HG03175 (cell line): ENCODE results near the gene AGMO.

Experiments
- ATAC-seq: cut with Tn5 transposase; IDR thresholded peaks from one replicate; pipeline ENCODE4 v1.9.1; 2021; ENCODE audit warnings: mild to moderate bottlenecking, moderate library complexity; ENCODE audit not compliant: unreplicated experiment

AGMO gene

DNA sequence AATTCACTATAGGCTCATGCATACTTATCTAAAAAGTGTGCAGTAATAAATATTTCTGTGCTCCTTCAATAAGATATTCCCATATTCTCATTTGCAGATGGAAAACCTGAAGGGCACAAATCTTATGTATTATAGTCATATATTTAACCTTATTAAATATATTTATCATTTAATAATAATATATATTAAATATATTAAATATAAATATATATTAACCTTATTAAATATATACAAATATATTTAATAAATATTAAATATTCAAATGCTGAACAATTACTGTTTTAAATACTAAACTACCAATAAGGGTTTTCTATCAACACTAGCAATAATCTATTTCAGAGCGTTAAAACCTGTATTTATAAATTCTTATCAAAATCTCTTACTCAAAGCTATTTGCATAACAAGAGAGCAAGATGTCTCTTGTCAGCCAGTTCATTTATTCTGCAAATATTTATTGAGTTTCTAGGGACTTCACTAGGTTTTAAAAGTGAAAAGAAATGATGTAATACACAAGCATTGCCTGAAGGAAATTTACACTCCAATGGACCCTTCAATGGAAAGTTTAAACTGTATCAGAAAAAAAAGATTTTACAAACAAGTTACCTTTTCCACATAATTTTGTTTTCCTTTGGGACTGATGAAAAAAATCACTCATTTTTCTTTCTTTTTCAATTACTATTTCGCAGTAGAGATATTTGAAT, 159.2 kb downstream of the AGMO start:
- ATAC-seq: no peak

GRCh38 chr7:15400440-15400839, 161.4 kb downstream of the AGMO start:
- no peak for ATAC-seq

DNA sequence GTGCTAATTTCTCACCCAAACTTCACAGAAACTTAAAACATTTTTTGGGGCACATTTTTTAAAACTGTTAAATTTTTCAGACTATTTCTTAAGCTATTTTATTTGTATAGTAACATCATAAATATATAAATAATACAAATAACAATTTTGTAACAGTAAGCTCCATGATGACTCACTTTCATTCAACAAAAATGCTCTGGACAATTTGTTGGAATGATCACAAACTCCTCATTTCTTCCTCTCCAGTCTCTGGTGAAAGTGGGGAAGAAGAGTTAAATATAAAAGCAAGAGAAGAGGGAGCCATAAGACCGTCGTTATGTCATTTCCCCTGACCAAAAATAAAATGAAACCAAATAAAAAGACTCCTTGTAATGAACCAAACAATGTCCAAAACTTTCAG, 162.4 kb downstream of the AGMO start:
- no peak for ATAC-seq

GRCh38 chr7:15397922-15398760, 163.7 kb downstream of the AGMO start:
- no peak for ATAC-seq

DNA sequence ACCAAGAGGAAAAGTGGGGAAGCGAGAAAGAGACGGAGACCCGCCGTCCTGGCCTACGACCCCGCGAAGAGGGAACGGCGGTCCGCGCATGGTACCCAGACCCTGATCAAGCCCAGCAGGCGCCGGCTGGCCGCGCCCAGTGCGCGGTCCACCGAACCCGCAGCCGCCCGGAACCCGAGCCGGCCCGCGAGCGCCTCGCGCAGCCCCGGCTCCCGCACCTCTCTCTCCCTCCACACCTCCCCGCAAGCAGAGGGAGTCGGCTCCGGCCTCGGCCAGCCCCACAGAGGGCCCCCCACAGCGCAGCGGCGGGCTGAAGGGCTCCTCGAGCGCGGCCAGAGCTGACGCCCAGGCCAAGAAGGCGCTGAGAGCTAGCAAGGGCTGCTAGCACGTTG, 164.7 kb downstream of the AGMO start:
- no peak for ATAC-seq

- no peak for ATAC-seq
Observed at GRCh38 chr7:15396210-15397158, 165.3 kb downstream of the AGMO start.

GRCh38 chr7:15389073-15389472, 172.7 kb downstream of the AGMO start:
- no peak for ATAC-seq

GRCh38 chr7:15378494-15379145, 183.2 kb downstream of the AGMO start:
- ATAC-seq: no peak

DNA sequence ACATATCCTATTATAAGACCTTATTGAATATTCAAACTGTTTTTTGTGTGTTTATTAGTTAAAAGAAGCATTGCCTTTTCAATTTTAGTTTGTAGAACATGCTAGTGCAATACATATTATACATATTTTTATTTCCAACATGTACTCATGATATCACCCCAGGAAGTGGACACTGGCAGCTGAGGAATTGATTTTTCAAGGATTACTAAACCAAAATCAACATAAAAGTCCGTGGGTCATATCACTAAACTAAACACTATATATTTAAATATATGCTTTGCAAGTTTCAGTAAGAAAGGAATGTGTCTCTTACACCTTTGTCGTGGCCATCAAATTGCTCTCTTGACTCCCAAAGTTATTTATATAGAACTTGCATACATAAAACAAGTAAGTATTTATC, 185.2 kb downstream of the AGMO start:
- no peak for ATAC-seq

DNA sequence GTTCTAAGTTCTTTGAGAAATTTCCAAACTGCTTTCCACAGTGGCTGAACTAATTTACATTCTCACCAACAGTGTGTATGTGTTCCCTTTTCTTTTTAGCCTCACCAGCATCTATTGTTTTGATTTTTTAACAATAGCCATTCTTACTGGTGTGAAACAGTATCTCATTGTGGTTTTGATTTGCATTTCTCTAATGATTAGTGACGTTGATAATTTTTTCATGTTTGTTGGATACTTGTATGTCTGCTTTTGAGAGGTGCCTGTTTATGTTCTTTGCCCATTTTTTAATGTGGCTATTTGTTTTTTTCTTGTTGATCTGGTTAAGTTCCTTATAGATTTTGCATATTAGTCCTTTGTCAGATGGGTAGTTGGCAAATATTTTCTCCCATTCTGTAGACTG, 191.4 kb downstream of the AGMO start:
- ATAC-seq: no peak

- ATAC-seq: no peak
Observed at GRCh38 chr7:15368653-15369052, 193.2 kb downstream of the AGMO start.

DNA sequence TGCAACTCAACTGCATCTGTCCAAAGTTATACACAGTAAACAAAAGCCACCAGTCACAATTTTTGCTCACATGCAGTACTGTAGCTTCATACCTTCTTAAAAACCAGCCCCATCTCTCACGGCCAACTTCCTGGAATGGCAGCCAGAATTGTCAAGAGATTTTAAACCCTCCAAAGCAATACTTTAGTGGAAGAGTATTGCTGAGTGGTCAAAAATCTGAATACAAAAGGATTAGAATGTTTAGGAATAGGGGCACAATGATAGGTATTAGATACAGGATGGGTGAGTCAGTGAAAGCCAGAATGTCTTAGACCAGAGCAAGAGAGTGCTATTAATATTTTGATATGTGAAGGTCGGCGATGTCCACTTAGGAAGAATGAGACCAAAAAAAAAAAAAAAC, 193.9 kb downstream of the AGMO start:
- ATAC-seq: no peak

- ATAC-seq: no peak
Observed at GRCh38 chr7:15358112-15358511, 203.7 kb downstream of the AGMO start.

DNA sequence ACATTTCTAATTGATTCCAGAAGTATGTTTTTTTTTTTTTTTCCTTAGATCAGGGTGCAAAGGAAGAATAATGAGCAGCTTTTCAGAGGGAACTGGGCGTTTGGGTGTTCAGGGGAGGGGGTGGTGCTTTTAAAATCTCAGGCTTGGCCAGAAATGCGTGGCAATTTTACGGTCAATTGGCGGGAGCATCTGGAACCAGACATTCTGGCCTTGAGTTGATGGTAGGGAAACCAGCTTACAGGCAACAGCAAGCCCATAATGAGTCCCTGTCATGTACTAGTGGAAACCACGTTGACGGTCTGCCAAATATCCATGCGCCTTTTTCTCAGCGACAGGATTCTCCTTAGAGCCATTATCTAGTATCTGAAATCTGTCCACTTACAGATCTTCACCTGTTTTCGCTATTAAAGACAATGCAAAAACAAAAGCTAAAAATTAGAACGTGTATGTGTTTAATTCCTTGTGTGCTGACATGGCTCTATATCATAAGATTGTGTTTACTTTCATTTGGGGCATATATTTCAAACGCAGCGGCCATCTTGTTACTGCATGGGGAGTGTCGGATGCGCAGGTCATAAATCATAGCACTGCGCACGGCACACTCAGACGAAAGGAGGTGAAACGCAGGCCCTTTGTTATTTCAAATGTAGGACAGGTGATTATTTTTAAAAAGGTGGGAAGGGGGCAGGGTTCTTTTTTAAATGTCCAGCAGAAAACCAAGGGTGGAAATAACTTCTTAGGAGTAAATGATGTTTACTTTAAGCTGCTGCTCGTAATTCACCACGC, 209.2 kb downstream of the AGMO start:
- no peak for ATAC-seq

- ATAC-seq: no peak
Observed at GRCh38 chr7:15345216-15345615, 216.6 kb downstream of the AGMO start.

DNA sequence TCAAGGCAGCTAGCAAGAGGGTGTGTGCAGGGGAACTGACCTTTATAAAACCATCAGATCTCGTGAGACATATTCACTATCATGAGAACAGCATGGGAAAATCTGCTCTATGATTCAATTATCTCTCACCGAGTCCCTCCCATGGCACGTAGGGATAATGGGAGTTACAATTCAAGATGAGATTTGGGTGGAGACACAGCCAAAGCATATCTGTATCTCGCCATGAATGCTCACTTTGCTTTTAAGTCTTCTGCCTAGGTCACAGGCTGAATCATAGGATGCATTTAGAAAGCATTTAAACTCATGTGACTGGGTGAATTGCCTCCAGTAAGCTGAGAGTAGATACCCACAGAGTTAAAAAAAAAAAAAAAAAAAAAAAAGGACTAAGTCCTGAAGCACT, 220.0 kb downstream of the AGMO start:
- no peak for ATAC-seq

- no peak for ATAC-seq
Observed at GRCh38 chr7:15336146-15336545, 225.7 kb downstream of the AGMO start.

- no peak for ATAC-seq
Observed at GRCh38 chr7:15335390-15335789, 226.4 kb downstream of the AGMO start.

GRCh38 chr7:15334536-15335263, 227.1 kb downstream of the AGMO start:
- ATAC-seq: no peak
